ENCODE results near the gene RNF10.

- TF ChIP-seq POLR2A (IDR thresholded peaks at IDR 0.05) (no peak), CTCF (IDR thresholded peaks at IDR 0.05) (no peak)
Observed at GRCh38 chr12:120596901-120597300, 62.7 kb downstream of the RNF10 start.
